Keratinocyte (primary cell): Measurements from ENCODE around the gene SPAG16.

ENCODE experiments used
- CTCF ChIP-seq, 3 experiments: IDR thresholded peaks in 1 of 3; conservative IDR thresholded peaks in 1 of 3; optimal IDR thresholded peaks in 1 of 3; 2 replicates in 2 of 3; 3 replicates in 1 of 3; pipeline versions ENCODE3 to v1.5.1; 2011; ENCODE audit warnings: low read length in 3 of 3, mild to moderate bottlenecking in 3 of 3, moderate library complexity in 2 of 3, control low read depth in 1 of 3, inconsistent platforms in 1 of 3; ENCODE audit not compliant: insufficient read depth in 2 of 3; ENCODE audit errors: extremely low read depth in 1 of 3
- EZH2 ChIP-seq: IDR thresholded peaks from one replicate; pipeline ENCODE4 v1.6.1; 2012; ENCODE audit warnings: inconsistent platforms, mild to moderate bottlenecking, low read length, moderate library complexity

GRCh38 chr2:213559053-213559452 lies 274.8 kb downstream of the SPAG16 start:
- TF ChIP-seq CTCF (optimal IDR thresholded peaks at IDR 0.05 in 1 of 3, IDR thresholded peaks at IDR 0.05 in 1 of 3, conservative IDR thresholded peaks at IDR 0.05 in 1 of 3; ENCODE audit: extremely low read depth in 1 of 3, insufficient read depth in 2 of 3, low read length in 3 of 3) (no peak), EZH2 (no peak)
